Vein endothelial cell (primary cell): Measurements from ENCODE around the gene ARHGEF26. TPM values are rescaled to one million over a fixed set of nuclear protein-coding genes. Genes with fewer than 3 reads are reported as not detected.

Source experiments
- total RNA-seq: library from RNA; depleted of rRNA; stranded (reverse); fragments of >200 nt; gene quantifications from 2 replicates; pipeline ENCODE4 v1.2.3, GENCODE V29; 2012

ARHGEF26 gene
- total RNA-seq, result 0.65 and 1.2 TPM in 2 replicates

GRCh38 chr3:154120961-154121700 lies at the start of gene ARHGEF26:
ARHGEF26 (plus strand) TSS chr3:154121390; CDS start chr3:154121993, 603 bp downstream.

Other genes starting within 250 kb of the ARHGEF26 start
- gene DHX36, start 203.1 kb downstream of the ARHGEF26 start, total RNA-seq, result 28.7 and 31.7 TPM in 2 replicates